ENCODE measurements around the gene GLTP.

GRCh38 chr12:109829667-109830066 lies 50.7 kb downstream of the GLTP start:
- TF ChIP-seq CTCF (conservative IDR thresholded peaks at IDR 0.05 in 1 of 2, IDR thresholded peaks at IDR 0.05 in 1 of 2; ENCODE audit: extremely low read depth in 1 of 2, insufficient read depth in 1 of 2, low read depth in 1 of 2, low read length in 2 of 2) (no peak), EZH2 (IDR thresholded peaks at IDR 0.05; ENCODE audit: borderline replicate concordance, low read length) (no peak)

Data from mammary epithelial cell (primary cell).